Measurements from ENCODE around the gene CYP4V2.

The CYP4V2 gene

GRCh38 chr4:186191200-186192065, at the start of gene CYP4V2:
Gene CYP4V2, plus strand, starts transcription at chr4:186191567. Its CDS starts 257 bp downstream, at chr4:186191824.
- peak; percentile 38 for DNase-seq (ENCODE audit: low read depth)
- TF ChIP-seq CTCF (IDR thresholded peaks at IDR 0.05; ENCODE audit: control insufficient read depth, insufficient read depth, low read depth, low read length, missing control alignments): no peak
- H3K4me3 ChIP-seq (ENCODE audit: control insufficient read depth, low read depth, low read length): peak within 1 kb of the TSS; percentile 94

GRCh38 chr4:186144198-186144945, 47.0 kb upstream of the CYP4V2 start:
- TF ChIP-seq CTCF (IDR thresholded peaks at IDR 0.05; ENCODE audit: control insufficient read depth, insufficient read depth, low read depth, low read length, missing control alignments): peak; percentile 21
- peak overlapping the region; percentile 53 for H3K4me3 ChIP-seq (ENCODE audit: control insufficient read depth, low read depth, low read length)
- DNase-seq (ENCODE audit: low read depth): no peak

GRCh38 chr4:186144946-186145569, 46.3 kb upstream of the CYP4V2 start:
- TF ChIP-seq CTCF (IDR thresholded peaks at IDR 0.05; ENCODE audit: control insufficient read depth, insufficient read depth, low read depth, low read length, missing control alignments): no peak
- DNase-seq (ENCODE audit: low read depth): no peak
- H3K4me3 ChIP-seq (ENCODE audit: control insufficient read depth, low read depth, low read length): peak overlapping the region; percentile 54

- H3K4me3 ChIP-seq (ENCODE audit: control insufficient read depth, low read depth, low read length): no peak overlapping the region
- no peak for TF ChIP-seq CTCF (IDR thresholded peaks at IDR 0.05; ENCODE audit: control insufficient read depth, insufficient read depth, low read depth, low read length, missing control alignments)
- no peak for DNase-seq (ENCODE audit: low read depth)
Measured at GRCh38 chr4:186146458-186146857, 44.9 kb upstream of the CYP4V2 start.

- no peak for DNase-seq (ENCODE audit: low read depth)
- H3K4me3 ChIP-seq (ENCODE audit: control insufficient read depth, low read depth, low read length): no peak overlapping the region
- TF ChIP-seq CTCF (IDR thresholded peaks at IDR 0.05; ENCODE audit: control insufficient read depth, insufficient read depth, low read depth, low read length, missing control alignments): no peak
Measured at GRCh38 chr4:186148336-186148975, 42.9 kb upstream of the CYP4V2 start.

GRCh38 chr4:186149872-186150271, 41.5 kb upstream of the CYP4V2 start:
- DNase-seq (ENCODE audit: low read depth): no peak
- peak; percentile 59 for TF ChIP-seq CTCF (IDR thresholded peaks at IDR 0.05; ENCODE audit: control insufficient read depth, insufficient read depth, low read depth, low read length, missing control alignments)
- H3K4me3 ChIP-seq (ENCODE audit: control insufficient read depth, low read depth, low read length): no peak overlapping the region

Data from AG09309 (cell line).